Uterus (tissue), 2 donors: ENCODE results near the gene GRK5.

ENCODE experiments used
- CTCF ChIP-seq, 4 experiments: fragments of 200-600 bp in 2 of 4; fragments of 450-650 bp in 2 of 4; sonication (generic) in 2 of 4; IDR thresholded peaks; one replicate each; pipeline ENCODE4 v1.5.1; 2016 to 2019; ENCODE audit warnings: antibody characterized with exemption in 4 of 4, mild to moderate bottlenecking in 2 of 4, moderate library complexity in 1 of 4
- POLR2A ChIP-seq, 2 donors: fragments of 450-650 bp; IDR thresholded peaks; one replicate each; pipeline ENCODE4 v1.6.1; 2016; ENCODE audit warnings: antibody characterized with exemption in 2 of 2, mild to moderate bottlenecking in 1 of 2, moderate library complexity in 1 of 2

- no peak for TF ChIP-seq CTCF (IDR thresholded peaks at IDR 0.05)
- TF ChIP-seq POLR2A (IDR thresholded peaks at IDR 0.05) = no peak
These were observed 76.4 kb downstream of the GRK5 start for GRCh38 chr10:119283818-119284217.
